HepG2 (cell line): ENCODE data around the gene SYN1. TPM values are rescaled to one million over a fixed set of nuclear protein-coding genes. Genes with fewer than 3 reads are reported as not detected.

Experiments used
- GATAD1 ChIP-seq: IDR thresholded peaks from 2 replicates; pipeline ENCODE4 v1.6.1; 2016; ENCODE audit warnings: missing genetic modification reagents, missing compliant biosample characterization
- HDAC6 ChIP-seq: fragments of 200-600 bp; sonication (generic); IDR thresholded peaks from 2 replicates; pipeline ENCODE4 v1.7.0; 2017; ENCODE audit warnings: mild to moderate bottlenecking, antibody characterized with exemption, low read length, low read depth
- HIVEP1 ChIP-seq: sonication (generic); formaldehyde crosslinking; IDR thresholded peaks from 2 replicates; pipeline ENCODE4 v1.4.0; 2020; ENCODE audit warnings: mild to moderate bottlenecking, missing genetic modification reagents
- HMGXB3 ChIP-seq: sonication (generic); formaldehyde crosslinking; IDR thresholded peaks from 2 replicates; pipeline ENCODE4 v1.4.0; 2020; ENCODE audit warnings: missing genetic modification reagents, borderline replicate concordance
- JARID2 ChIP-seq: sonication (generic); formaldehyde crosslinking; IDR thresholded peaks from 2 replicates; pipeline ENCODE4 v1.8.1; 2023; ENCODE audit warnings: missing genetic modification reagents, inconsistent platforms; ENCODE audit not compliant: insufficient replicate concordance
- KDM5A ChIP-seq: fragments of 200-600 bp; sonication (generic); IDR thresholded peaks from 2 replicates; pipeline ENCODE4 v1.7.0; 2018; ENCODE audit warnings: antibody characterized with exemption, mild to moderate bottlenecking, low read length, borderline replicate concordance
- NCOR1 ChIP-seq: fragments of 200-600 bp; sonication (generic); IDR thresholded peaks from 2 replicates; pipeline ENCODE4 v1.7.0; 2017; ENCODE audit warnings: antibody characterized with exemption, low read length, borderline replicate concordance
- NFKBIZ ChIP-seq: IDR thresholded peaks from 2 replicates; pipeline ENCODE4 v1.6.1; 2018; ENCODE audit warnings: missing genetic modification reagents, missing compliant biosample characterization
- RARG ChIP-seq: sonication (generic); formaldehyde crosslinking; IDR thresholded peaks from 2 replicates; pipeline ENCODE4 v1.4.0; 2020; ENCODE audit warnings: low read depth, mild to moderate bottlenecking, missing genetic modification reagents
- RERE ChIP-seq: IDR thresholded peaks from 2 replicates; pipeline ENCODE4 v1.6.1; 2016; ENCODE audit warnings: low read depth, missing genetic modification reagents, missing compliant biosample characterization
- RFX5 ChIP-seq: IDR thresholded peaks from 2 replicates; pipeline ENCODE4 v1.6.1; 2011; ENCODE audit warnings: low read depth, low read length, improper control_type of control experiment
- TBL1XR1 ChIP-seq: fragments of 150-350 bp; IDR thresholded peaks from 2 replicates; pipeline ENCODE4 v1.6.1; 2014; ENCODE audit warnings: borderline replicate concordance, low read length; ENCODE audit not compliant: partially characterized antibody
- TEAD3 ChIP-seq: optimal IDR thresholded peaks from 2 replicates; pipeline ENCODE3; 2016; ENCODE audit warnings: borderline replicate concordance
- ZHX1 ChIP-seq: sonication (generic); formaldehyde crosslinking; IDR thresholded peaks from 2 replicates; pipeline ENCODE4 v1.8.1; 2022; ENCODE audit warnings: low read depth, mild to moderate bottlenecking, missing genetic modification reagents
- ZNF446 ChIP-seq: sonication (generic); formaldehyde crosslinking; IDR thresholded peaks from 2 replicates; pipeline ENCODE4 v1.5.0; 2020; ENCODE audit warnings: mild to moderate bottlenecking, missing genetic modification reagents
- polyA plus RNA-seq, 8 experiments: library from polyadenylated mRNA; depleted of rRNA in 3 of 8; stranded (reverse) in 7 of 8; unstranded in 1 of 8; fragments of >200 nt; fragmentation: Illumina TruSeq in 4 of 8; extraction: Trizol in 4 of 8; gene quantifications; 2 replicates each; pipeline versions ENCODE4 v1.2.1 to v1.2.3, GENCODE V29; 2011 to 2016; ENCODE audit warnings: low read depth in 4 of 8, missing spikeins in 1 of 8, mixed read lengths in 1 of 8; ENCODE audit not compliant: insufficient read depth in 1 of 8
- total RNA-seq, 5 experiments: library from RNA; depleted of rRNA; stranded (reverse); fragments of >200 nt; fragmentation: Illumina TruSeq; extraction: Trizol; gene quantifications; 2 replicates each; pipeline ENCODE4 v1.2.3, GENCODE V29; 2016; ENCODE audit warnings: low read depth in 1 of 5

Gene SYN1
- total and polyA plus RNA-seq, 2 of the 13 experiments (the other 11 are each of a cell fraction or from before 2014, with no cell fraction given), result not detected

GRCh38 chrX:47650164-47651042, 30.7 kb upstream of the SYN1 start, which contains the start of gene ELK1 (continued):
- no peak for TF ChIP-seq RERE (CRISPR knock-in tag)
- TF ChIP-seq KDM5A, result no peak
- TF ChIP-seq ZNF446 (CRISPR knock-in tag), result no peak
- TF ChIP-seq TEAD3, result no peak
- TF ChIP-seq TBL1XR1, result no peak
- no peak for TF ChIP-seq NCOR1
- TF ChIP-seq NFKBIZ (CRISPR knock-in tag), result no peak
- TF ChIP-seq JARID2 (CRISPR knock-in tag), result no peak
- no peak for TF ChIP-seq ZHX1 (CRISPR knock-in tag)
- no peak for TF ChIP-seq HDAC6
- TF ChIP-seq RARG (CRISPR knock-in tag), result no peak
- TF ChIP-seq RFX5, result no peak
- TF ChIP-seq HIVEP1 (CRISPR knock-in tag), result no peak
- peak; percentile 32; the same call in 1 of the 2 replicates for TF ChIP-seq HMGXB3
- no peak for TF ChIP-seq GATAD1 (CRISPR knock-in tag)
